ENCODE data around the gene RAET1E.
"Not testable (repeated sequence)": the region's sequence is repeated elsewhere in the genome, so short reads cannot be mapped to it uniquely, and the experiment has no call there.

RAET1E gene

DNA sequence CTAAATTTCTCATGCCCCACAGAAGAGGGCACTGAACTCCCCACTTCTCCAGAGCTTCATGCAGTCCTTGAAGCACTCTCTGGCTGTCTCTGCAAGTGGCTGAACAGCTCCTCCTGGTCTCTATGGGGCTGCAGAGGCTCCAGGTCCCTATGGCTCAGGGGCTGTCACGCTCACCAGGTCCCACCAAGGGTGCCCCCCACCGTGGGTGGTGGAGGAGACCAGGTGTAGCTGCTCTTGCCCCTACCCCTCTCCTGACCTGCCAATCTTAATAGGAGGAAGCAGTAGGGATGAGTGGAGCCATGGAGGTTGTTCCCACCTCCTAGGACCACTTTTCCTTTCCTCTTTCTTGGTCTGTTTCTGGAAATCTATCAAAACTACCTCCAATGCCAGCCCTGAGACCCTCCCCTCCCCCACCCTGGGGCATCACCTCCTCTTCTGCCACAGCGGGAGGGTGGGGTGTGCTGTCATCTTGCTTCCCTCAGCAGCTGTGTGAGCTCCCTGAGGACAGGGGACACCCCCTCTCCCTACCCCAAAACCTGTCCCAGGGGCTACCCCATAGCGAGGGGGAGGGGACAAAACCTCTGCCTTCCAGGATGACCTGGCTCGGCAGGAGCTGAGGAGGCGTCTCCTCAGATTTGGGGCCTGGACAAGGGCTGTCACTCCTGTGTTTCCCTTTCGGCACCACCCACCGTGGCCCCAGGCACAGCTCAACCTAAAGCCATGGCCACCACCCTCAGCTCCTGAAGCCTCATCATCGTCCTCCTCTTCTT, 12.0 kb upstream of the RAET1E start:
- DNase-seq: no peak

DNA sequence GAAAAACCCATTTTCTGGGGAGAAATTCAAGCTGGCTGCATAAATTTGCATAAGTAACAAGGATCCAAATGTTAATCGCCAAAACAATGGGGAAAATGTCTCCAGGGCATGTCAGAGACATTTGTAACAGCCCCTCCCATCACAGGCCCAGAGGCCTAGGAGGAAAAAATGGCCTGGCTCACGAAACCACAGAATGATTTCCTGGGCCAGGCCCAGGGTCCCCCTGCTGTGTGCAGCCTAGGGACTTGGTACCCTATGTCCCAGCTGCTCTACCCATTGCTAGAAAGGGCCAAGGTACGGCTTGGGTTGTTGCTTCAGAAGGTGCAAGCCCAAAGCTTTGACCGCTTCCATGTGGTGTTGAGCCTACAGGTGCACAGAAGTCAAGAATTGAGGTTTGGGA, 10.6 kb upstream of the RAET1E start:
- not testable (repeated sequence) for DNase-seq

DNA sequence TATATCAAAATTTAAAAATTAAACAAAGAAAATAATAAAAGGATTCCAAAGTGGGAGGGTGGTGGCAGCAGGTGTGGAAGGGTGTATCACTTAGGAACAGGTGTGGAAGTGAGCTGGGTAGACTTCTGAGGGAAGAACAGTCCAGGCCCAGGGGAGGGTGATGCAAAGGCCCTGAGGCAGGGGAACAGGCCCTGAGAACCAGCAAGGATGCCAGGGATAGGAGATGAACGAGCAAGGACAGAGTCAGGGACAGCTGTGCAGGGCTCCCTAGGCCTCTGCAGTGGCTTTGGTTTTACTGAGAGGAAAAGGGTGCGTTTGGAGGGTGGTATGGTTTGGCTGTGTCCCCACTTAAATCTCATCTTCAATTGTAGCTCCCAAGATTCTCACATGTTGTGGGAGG, 9.4 kb upstream of the RAET1E start:
- DNase-seq: no peak

GRCh38 chr6:149906405-149906804, 8.5 kb upstream of the RAET1E start:
- DNase-seq: no peak

DNA sequence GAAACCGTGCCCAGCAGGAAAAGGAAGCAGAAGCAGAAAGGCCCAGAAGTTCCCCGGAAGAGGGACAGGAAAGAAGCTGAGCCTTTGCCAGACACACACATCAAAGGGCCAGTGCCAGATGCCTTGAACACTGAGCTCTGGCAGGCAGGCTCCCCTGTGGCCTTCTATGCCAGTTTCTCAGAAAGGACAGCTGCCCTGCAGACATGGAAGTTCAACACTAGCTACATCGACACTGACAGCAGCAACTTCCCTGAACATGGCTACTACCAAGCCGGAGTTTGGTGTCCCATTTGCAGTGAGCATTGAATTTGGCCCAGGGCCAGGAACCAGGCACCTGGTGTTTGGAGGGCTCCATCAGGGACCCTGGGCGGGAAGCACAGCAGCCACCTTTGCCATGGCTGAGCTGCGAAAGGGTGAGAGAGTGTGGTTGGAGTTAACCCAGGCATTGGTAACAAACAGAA, 8.0 kb upstream of the RAET1E start:
- no peak for DNase-seq

GRCh38 chr6:149905371-149905910, 7.5 kb upstream of the RAET1E start:
- no peak for DNase-seq

- no peak for DNase-seq
Observed at GRCh38 chr6:149904661-149905370, 6.9 kb upstream of the RAET1E start.

DNA sequence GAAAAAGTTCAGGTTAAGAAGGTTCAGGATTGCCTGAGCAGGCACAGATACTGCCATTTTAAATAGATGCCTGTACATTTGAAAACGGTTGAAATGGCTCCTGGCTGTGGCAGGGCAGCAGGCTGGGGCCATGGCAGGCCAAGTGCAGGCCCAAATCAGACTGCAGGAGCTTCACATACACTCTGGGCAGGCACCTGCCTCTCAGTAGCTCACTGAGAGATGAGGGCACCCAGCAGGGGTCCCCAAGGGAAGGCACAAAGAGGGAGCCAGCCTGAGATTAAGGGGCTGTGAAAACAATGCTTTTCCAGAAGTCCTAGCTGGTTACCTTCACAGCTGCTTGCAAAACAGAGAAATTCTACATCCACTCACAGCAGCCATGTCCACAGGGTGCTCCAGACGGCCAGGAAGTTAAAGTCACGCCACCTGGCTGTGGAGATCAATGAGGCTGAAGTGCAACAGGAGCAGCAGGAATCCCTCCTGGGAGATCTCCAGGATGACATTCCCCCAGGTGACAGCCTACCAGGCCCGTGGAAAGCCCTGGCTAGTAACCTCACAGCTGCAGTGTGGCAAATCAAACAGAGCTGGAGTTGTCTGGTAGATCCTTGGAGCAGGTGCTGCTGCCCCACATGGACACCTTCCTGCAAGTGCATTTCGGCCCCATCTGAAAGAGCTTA, 6.2 kb upstream of the RAET1E start:
- no peak for DNase-seq

GRCh38 chr6:149901444-149902140, 3.7 kb upstream of the RAET1E start:
- no peak for DNase-seq

DNA sequence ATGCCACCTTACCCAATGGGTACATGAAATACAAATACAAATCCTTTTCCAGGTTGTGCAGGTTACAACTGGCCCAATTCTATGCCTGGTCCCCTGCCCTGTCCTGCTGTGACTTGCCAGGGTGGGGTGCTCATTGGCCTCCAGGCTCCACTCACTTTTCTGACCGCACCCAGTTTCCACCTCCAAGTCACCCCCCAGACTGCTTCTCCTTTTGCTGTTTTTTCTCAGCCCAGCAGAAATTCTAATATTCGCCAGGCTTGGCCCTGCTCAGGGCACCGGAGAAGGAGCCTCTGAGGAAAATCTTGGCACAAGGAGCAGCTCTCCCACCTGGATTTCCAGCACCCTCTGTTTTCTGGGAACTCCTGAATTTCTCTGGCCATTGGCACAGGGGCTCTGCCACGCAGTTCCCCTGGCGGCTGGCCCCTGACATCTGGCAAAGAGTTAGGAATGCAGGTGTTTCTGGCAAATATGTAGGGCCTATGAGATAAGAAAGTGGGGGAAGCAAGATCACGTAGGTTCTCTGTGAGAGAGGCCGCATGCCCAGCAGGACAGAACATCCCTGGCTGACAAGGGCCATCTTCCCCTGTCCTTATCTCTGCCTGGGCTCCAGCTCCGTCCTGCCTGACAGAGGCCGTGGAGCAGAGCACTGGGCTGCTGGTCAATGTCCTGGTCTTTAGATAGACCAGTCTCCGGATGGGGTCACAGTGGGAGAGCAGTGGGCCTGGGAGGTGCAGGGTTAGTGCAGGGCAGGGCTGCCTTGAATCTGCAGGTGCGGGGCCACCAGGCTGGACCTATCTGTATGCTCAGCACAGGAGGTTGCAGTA, 2.9 kb upstream of the RAET1E start:
- no peak for DNase-seq

DNA sequence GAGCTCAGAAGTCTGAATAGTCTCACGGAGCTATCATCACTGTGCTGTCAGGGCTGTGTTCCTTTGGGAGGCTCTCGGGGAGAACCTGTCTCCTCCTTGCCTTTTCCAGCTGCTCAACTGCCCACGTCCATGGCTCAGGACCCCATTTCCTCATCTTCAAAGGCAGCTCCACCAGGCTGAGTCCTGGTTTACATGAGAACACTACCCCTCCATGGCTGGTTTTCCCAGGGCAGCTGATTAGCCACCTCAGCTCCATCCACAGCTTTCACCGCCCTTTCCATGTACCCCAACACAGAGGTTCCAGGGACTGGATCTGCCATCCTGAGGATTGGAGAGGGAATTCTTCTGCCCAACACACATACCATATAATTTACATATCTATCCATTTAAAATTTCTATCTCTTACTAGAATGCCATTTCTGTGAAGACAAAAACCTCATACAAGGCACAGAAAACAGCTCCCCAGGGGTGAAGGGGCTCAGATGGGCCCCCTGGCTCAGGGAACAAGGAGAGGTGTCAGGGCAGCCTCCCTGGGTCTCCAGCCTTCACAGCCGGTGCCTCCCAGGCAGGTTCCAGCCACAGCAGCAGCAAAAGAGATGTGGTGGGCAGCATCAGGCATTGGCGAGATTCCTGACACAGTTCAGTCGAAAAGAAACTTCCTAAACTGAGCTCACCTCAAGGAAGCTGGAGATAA, 2.2 kb upstream of the RAET1E start:
- no peak for DNase-seq

GRCh38 chr6:149899486-149899885, 1.6 kb upstream of the RAET1E start:
- no peak for DNase-seq

DNA sequence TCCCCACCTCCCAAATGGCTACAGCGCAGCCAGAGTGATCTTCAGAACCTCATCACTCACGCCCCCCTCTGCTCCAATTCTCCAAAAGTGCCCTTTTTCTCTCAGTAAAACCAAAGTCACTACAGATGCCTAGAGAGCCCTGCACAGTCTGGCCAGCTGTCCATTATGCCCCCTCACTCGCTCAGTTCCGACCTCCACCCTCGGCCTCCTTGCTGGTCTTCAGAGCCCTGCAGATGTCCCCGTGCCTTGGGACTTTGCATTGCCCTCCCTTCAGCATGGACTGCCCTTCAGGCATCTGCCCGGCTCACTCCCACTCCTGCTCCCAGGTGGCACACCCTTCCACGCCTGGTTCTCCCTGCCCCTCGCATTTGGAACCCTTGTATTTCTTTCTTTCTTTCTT, 1.1 kb upstream of the RAET1E start:
- DNase-seq: no peak

GRCh38 chr6:149897015-149897697, 757 bp downstream of the RAET1E start:
- DNase-seq: no peak

GRCh38 chr6:149896491-149896890, 1.4 kb downstream of the RAET1E start:
- DNase-seq: no peak

- DNase-seq: peak; percentile 20
Observed at GRCh38 chr6:149895833-149896271, 2.1 kb downstream of the RAET1E start.

- DNase-seq: no peak
Observed at GRCh38 chr6:149895048-149895590, 2.8 kb downstream of the RAET1E start.

GRCh38 chr6:149891864-149892263, 6.0 kb downstream of the RAET1E start:
- DNase-seq: not testable (repeated sequence)

- DNase-seq: no peak
Observed at GRCh38 chr6:149891259-149891658, 6.7 kb downstream of the RAET1E start.

DNA sequence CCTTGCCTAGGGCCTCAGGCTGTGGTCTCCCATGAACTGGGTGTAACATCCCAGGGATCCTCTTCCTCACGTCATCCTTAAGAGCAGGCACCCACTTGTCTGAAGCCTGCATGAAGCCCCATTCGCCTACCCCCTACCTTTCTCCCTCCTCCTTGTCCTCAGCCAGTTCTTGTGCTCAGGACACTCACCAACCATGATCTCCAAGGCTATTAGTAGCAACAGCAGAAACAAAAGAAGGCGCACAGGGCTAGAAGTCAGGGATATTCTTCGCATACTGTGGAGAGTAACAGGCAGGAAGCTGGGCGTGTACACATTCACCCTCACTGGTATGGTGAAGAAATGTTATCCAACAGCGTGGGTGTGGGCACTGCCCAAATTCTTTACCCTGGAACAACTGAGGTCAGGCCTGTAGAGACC, 7.3 kb downstream of the RAET1E start:
- no peak for DNase-seq

Measured in activated CD4-positive, alpha-beta T cell treated with anti-CD3 and anti-CD28 coated beads, Interleukin-2, amount 50 U/mL, for 16 hours (primary cell).